Kidney (tissue), 14 donors: ENCODE results near the gene ABCB8. TPM values are rescaled to one million over a fixed set of nuclear protein-coding genes. Genes with fewer than 3 reads are reported as not detected.
A peak's percentile ranks its signal among the peaks of the same experiment; 100 is the strongest.

Source experiments
- DNase-seq, 5 donors: peaks; one replicate each; pipeline ENCODE4 v3.0.0-alpha.2; 2013 to 2020
- FAIRE-seq: peaks from 2 replicates; lab custom pipeline; 2012; peaks lifted over from hg19 to GRCh38; lab: Jason Lieb, UNC
- H3K27ac ChIP-seq, 2 donors: one replicate each; pipeline ENCODE4 v1.7.0; 2013; ENCODE audit warnings: low read depth in 2 of 2, low read length in 2 of 2, inconsistent platforms in 1 of 2
- H3K27me3 ChIP-seq: one replicate; pipeline ENCODE4 v1.7.1; 2013; ENCODE audit warnings: low read length, inconsistent platforms; ENCODE audit not compliant: control insufficient read depth, insufficient read depth
- H3K36me3 ChIP-seq, 3 donors: one replicate each; pipeline versions ENCODE4 v1.7.0 to v1.7.1; 2013; ENCODE audit warnings: low read length in 3 of 3, control low read depth in 1 of 3, inconsistent platforms in 1 of 3; ENCODE audit not compliant: insufficient read depth in 3 of 3, control insufficient read depth in 2 of 3
- H3K4me1 ChIP-seq, 3 donors: one replicate each; pipeline versions ENCODE4 v1.7.0 to v1.7.1; 2013; ENCODE audit warnings: low read length in 3 of 3, inconsistent platforms in 1 of 3, low read depth in 1 of 3; ENCODE audit not compliant: control insufficient read depth in 2 of 3, insufficient read depth in 2 of 3
- H3K4me3 ChIP-seq, 3 donors: one replicate each; pipeline versions ENCODE4 v1.7.0 to v1.8.1; 2013; ENCODE audit warnings: low read length in 3 of 3, control low read depth in 1 of 3, inconsistent platforms in 1 of 3
- H3K9ac ChIP-seq, 3 donors: one replicate each; pipeline versions ENCODE4 v1.7.0 to v1.7.1; 2013; ENCODE audit warnings: low read length in 3 of 3, control low read depth in 1 of 3, inconsistent platforms in 1 of 3
- H3K9me3 ChIP-seq, 3 donors: one replicate each; pipeline versions ENCODE4 v1.7.0 to v1.7.1; 2013; ENCODE audit warnings: low read length in 3 of 3, control low read depth in 1 of 3, inconsistent platforms in 1 of 3; ENCODE audit not compliant: control insufficient read depth in 2 of 3, insufficient read depth in 1 of 3
- CTCF ChIP-seq: IDR thresholded peaks from 3 replicates; pipeline ENCODE4 v1.5.1; 2012; ENCODE audit warnings: mild to moderate bottlenecking, moderate library complexity, borderline replicate concordance; ENCODE audit not compliant: insufficient read depth; ENCODE audit errors: extremely low read depth
- intact Hi-C: fragments of 100-400 bp; cut with DNase I; formaldehyde crosslinking; loops from one replicate; pipeline ENCODE4 v1.11.1; 2022
- polyA plus RNA-seq: library from polyadenylated mRNA; stranded (reverse); fragments of 350-450 nt; fragmentation: Illumina TruSeq; extraction: RNeasy Lipid Tissue Mini Kit (QIAGEN cat#74804); gene quantifications from one replicate; pipeline ENCODE4 v1.2.3, GENCODE V29; 2014; ENCODE audit warnings: low read depth, low replicate concordance; ENCODE audit not compliant: insufficient read depth
- total RNA-seq: library from RNA; stranded (reverse); fragmentation: NEBNext Ultra II Directional; extraction: Animal tissue kit (Norgen Biotek cat#: 25700); gene quantifications from one replicate; pipeline ENCODE4 v1.2.1, GENCODE V29; 2021
- donor health status: control.
- donor health status: control.
- donor health status: control.
- donor health status: control.
- donor health status: control.
- donor health status: DM: yes; HTN: yes; CAD: no.
- donor health status: Normal renal cell carcinoma (clear cell type).

Gene ABCB8
- total and polyA plus RNA-seq, 2 donors from 2014 or later, result 34.3 to 36.0 TPM

- Histone ChIP-seq H3K4me1 (no peaks in the 10 kb centered on the region), H3K27ac (no peak overlapping the region), H3K9me3 (no peaks in the 10 kb centered on the region), H3K4me3 (no peak overlapping the region), H3K36me3 (no peaks in the 10 kb centered on the region), H3K27me3 (peaks cover 5% of the 10 kb centered on the region), H3K9ac (no peak overlapping the region)
- no peak for FAIRE-seq
- no peak for DNase-seq
- no peak for TF ChIP-seq CTCF
- intact Hi-C loops, result no loop called here
These were observed 46.6 kb upstream of the ABCB8 start for GRCh38 chr7:150981644-150982043.

GRCh38 chr7:150982351-150982750 lies 45.9 kb upstream of the ABCB8 start:
- no peak for FAIRE-seq
- DNase-seq, result no peak
- intact Hi-C loops, result no loop called here

GRCh38 chr7:150983893-150984368 lies 44.3 kb upstream of the ABCB8 start:
- Histone ChIP-seq H3K9me3 (no peaks in the 10 kb centered on the region), H3K4me1 (peaks cover 0 to 4% (median 0%) of the 10 kb centered on the region in 3 donors), H3K4me3 (no peak overlapping the region), H3K9ac (no peak overlapping the region), H3K36me3 (no peaks in the 10 kb centered on the region), H3K27me3 (no peaks in the 10 kb centered on the region), H3K27ac (no peak overlapping the region)
- DNase-seq (peak in 3 of 5 donors; percentile 72 to 90 (median 89)), FAIRE-seq (no peak)
- no peak for TF ChIP-seq CTCF
- intact Hi-C loops, result no loop called here

More at GRCh38 chr7:150982351-150982750, 45.9 kb upstream of the ABCB8 start:
- Histone ChIP-seq H3K36me3 (no peaks in the 10 kb centered on the region), H3K27me3 (no peaks in the 10 kb centered on the region), H3K4me1 (no peaks in the 10 kb centered on the region), H3K27ac (no peak overlapping the region), H3K4me3 (no peak overlapping the region), H3K9me3 (no peaks in the 10 kb centered on the region), H3K9ac (no peak overlapping the region)
- no peak for TF ChIP-seq CTCF

- Histone ChIP-seq H3K27me3 (no peaks in the 10 kb centered on the region), H3K4me1 (peaks cover 0 to 4% (median 0%) of the 10 kb centered on the region in 3 donors), H3K9me3 (peaks cover 0 to 3% (median 2%) of the 10 kb centered on the region in 3 donors), H3K4me3 (no peak overlapping the region), H3K9ac (no peak overlapping the region), H3K36me3 (no peaks in the 10 kb centered on the region), H3K27ac (no peak overlapping the region)
- intact Hi-C loops, result no loop called here
- no peak for FAIRE-seq
- peak; percentile 61 for TF ChIP-seq CTCF
- peak in 2 of 5 donors; percentile 74 to 80 for DNase-seq
These were observed 42.1 kb upstream of the ABCB8 start for GRCh38 chr7:150986099-150986512.
